HEK293 (cell line): Measurements from ENCODE around the gene MAN1C1.

Experiments used
- CTCF ChIA-PET: fragments of 350-600 bp; formaldehyde crosslinking; extraction: SDS; loops from one replicate; lab custom pipeline; 2021; ENCODE audit warnings: antibody characterized with exemption; lab: Yijun Ruan, JAX
- POLR2A ChIA-PET: fragments of 300-600 bp; formaldehyde crosslinking; extraction: SDS; loops from one replicate; lab custom pipeline; 2020; ENCODE audit warnings: antibody characterized with exemption, inconsistent platforms; lab: Yijun Ruan, JAX
- H3K27ac ChIP-seq: fragments of 200-500 bp; sonication (Bioruptor generic); 2 replicates; pipeline ENCODE4 v1.5.1; 2014; ENCODE audit warnings: low read depth, low read length, control low read depth, inconsistent platforms; ENCODE audit errors: extremely low read depth
- H3K36me3 ChIP-seq, 2 experiments: fragments of 200-500 bp in 1 of 2; sonication (Bioruptor generic) in 1 of 2; 1 replicate in 1 of 2; 2 replicates in 1 of 2; pipeline ENCODE4 v1.5.1; 2014 to 2017; ENCODE audit warnings: inconsistent platforms in 2 of 2, low read length in 2 of 2; ENCODE audit not compliant: control insufficient read depth in 2 of 2, insufficient read depth in 1 of 2
- H3K4me1 ChIP-seq: fragments of 200-500 bp; sonication (Bioruptor generic); 2 replicates; pipeline ENCODE4 v1.5.1; 2014; ENCODE audit warnings: mild to moderate bottlenecking, low read length, inconsistent platforms; ENCODE audit not compliant: control insufficient read depth, insufficient read depth
- H3K4me3 ChIP-seq: 2 replicates; pipeline ENCODE4 v1.5.1; 2011; ENCODE audit warnings: low read depth, mild to moderate bottlenecking, control low read depth, low read length, moderate library complexity
- H3K9me3 ChIP-seq: fragments of 200-500 bp; sonication (Bioruptor generic); 2 replicates; pipeline ENCODE4 v1.5.1; 2014; ENCODE audit warnings: low read depth, low read length, inconsistent platforms; ENCODE audit not compliant: control insufficient read depth, insufficient read depth
- SP3 ChIP-seq: fragments of 450-650 bp; formaldehyde crosslinking; IDR thresholded peaks from 2 replicates; pipeline ENCODE4 v1.5.1; 2016; ENCODE audit warnings: missing biosample characterization, missing genetic modification characterization
- SP7 ChIP-seq: fragments of 450-650 bp; formaldehyde crosslinking; IDR thresholded peaks from 2 replicates; pipeline ENCODE4 v1.5.1; 2016; ENCODE audit warnings: missing biosample characterization, missing genetic modification characterization
- ZBTB48 ChIP-seq: fragments of 450-650 bp; formaldehyde crosslinking; IDR thresholded peaks from 2 replicates; pipeline ENCODE4 v1.5.1; 2016; ENCODE audit warnings: missing biosample characterization, missing genetic modification characterization
- ZFP69B ChIP-seq: fragments of 450-650 bp; formaldehyde crosslinking; IDR thresholded peaks from 2 replicates; pipeline ENCODE4 v1.5.1; 2016; ENCODE audit warnings: missing biosample characterization, missing genetic modification characterization
- ZNF16 ChIP-seq: fragments of 450-650 bp; formaldehyde crosslinking; IDR thresholded peaks from 2 replicates; pipeline ENCODE4 v1.5.1; 2016; ENCODE audit warnings: low read depth, missing biosample characterization, missing genetic modification characterization
- ZNF391 ChIP-seq: fragments of 450-650 bp; formaldehyde crosslinking; IDR thresholded peaks from 2 replicates; pipeline ENCODE4 v1.5.1; 2016; ENCODE audit warnings: low read depth, missing biosample characterization, missing genetic modification characterization, borderline replicate concordance
- ZNF610 ChIP-seq: fragments of 450-650 bp; formaldehyde crosslinking; IDR thresholded peaks from 2 replicates; pipeline ENCODE4 v1.5.1; 2016; ENCODE audit warnings: missing biosample characterization, missing genetic modification characterization, borderline replicate concordance
- ZNF670 ChIP-seq: fragments of 450-650 bp; formaldehyde crosslinking; IDR thresholded peaks from 2 replicates; pipeline ENCODE4 v1.5.1; 2016; ENCODE audit warnings: missing biosample characterization, missing genetic modification characterization, low read depth
- TF ChIP-seq, protein P1 (sequence below): fragments of 450-650 bp; formaldehyde crosslinking; IDR thresholded peaks from 2 replicates; pipeline ENCODE4 v1.5.1; 2016; ENCODE audit warnings: missing biosample characterization, missing genetic modification characterization, borderline replicate concordance
- TF ChIP-seq, protein P2 (sequence below): fragments of 450-650 bp; formaldehyde crosslinking; IDR thresholded peaks from 2 replicates; pipeline ENCODE4 v1.5.1; 2016; ENCODE audit warnings: missing biosample characterization, missing genetic modification characterization
- TF ChIP-seq, protein P3 (sequence below): fragments of 450-650 bp; formaldehyde crosslinking; IDR thresholded peaks from 2 replicates; pipeline ENCODE4 v1.5.1; 2017; ENCODE audit warnings: missing biosample characterization, missing genetic modification characterization
- TF ChIP-seq, protein P4 (sequence below): IDR thresholded peaks from 2 replicates; pipeline ENCODE4 v1.6.1; 2011; ENCODE audit warnings: mild to moderate bottlenecking, low read depth, low read length, borderline replicate concordance
- TF ChIP-seq, protein P5 (sequence below): fragments of 450-650 bp; formaldehyde crosslinking; IDR thresholded peaks from 2 replicates; pipeline ENCODE4 v1.5.1; 2016; ENCODE audit warnings: missing biosample characterization, missing genetic modification characterization

Gene MAN1C1

DNA sequence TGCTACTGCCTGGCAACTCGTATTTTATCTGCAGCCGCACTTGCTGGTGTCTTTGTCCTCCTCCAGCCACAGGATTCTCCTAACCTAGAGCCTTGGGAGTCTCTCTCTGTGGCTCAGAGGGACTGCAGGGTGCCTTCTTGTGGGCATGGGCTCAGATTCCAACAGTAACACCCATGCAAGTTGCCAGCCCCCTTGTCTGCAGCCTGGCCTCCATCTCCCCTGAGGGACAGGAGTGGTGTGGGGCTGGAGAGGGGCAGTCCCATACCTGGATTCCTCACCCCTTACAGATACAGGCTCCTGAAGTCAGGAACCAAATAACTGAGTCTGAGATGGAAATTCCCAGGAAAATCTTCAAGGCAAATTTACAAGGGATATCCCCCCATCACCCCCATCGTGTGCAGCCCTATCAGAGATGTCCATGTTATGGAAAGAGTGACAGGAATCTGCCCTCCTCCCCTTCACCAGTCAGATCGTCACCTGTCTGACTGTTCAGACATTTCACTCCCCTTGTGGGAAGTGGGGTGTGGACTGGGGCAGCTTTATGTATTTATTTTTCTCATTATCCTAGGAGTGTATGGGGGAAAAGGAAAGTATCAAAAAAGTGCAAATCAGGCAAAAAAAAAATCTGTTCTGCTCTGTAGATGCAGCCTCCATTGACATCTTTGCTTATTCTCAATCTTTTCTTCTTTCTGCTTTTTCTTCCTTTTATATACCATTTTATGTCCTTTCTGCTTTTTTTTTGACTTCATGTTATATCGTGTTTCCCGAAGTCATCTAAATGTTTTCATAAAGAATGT is 70.8 kb downstream of the MAN1C1 start:
- Histone ChIP-seq H3K9me3 (no peaks in the 10 kb centered on the region), H3K36me3 (no peaks in the 10 kb centered on the region), H3K4me3 (no peak overlapping the region), H3K4me1 (no peaks in the 10 kb centered on the region), H3K27ac (no peak overlapping the region)
- POLR2A ChIA-PET = interaction anchor here (0.6 kb wide), 1 partner anchor 1279 kb away, joined by 3 read pairs; no protein-coding TSS in a partner anchor
- TF ChIP-seq ZNF610 (tag by site-specific recombination) (no peak), ZNF391 (tag by site-specific recombination) (no peak), ZNF670 (tag by site-specific recombination) (no peak), SP3 (tag by site-specific recombination) (no peak), ZNF16 (tag by site-specific recombination) (no peak)
- TF ChIP-seq, protein P1, sequence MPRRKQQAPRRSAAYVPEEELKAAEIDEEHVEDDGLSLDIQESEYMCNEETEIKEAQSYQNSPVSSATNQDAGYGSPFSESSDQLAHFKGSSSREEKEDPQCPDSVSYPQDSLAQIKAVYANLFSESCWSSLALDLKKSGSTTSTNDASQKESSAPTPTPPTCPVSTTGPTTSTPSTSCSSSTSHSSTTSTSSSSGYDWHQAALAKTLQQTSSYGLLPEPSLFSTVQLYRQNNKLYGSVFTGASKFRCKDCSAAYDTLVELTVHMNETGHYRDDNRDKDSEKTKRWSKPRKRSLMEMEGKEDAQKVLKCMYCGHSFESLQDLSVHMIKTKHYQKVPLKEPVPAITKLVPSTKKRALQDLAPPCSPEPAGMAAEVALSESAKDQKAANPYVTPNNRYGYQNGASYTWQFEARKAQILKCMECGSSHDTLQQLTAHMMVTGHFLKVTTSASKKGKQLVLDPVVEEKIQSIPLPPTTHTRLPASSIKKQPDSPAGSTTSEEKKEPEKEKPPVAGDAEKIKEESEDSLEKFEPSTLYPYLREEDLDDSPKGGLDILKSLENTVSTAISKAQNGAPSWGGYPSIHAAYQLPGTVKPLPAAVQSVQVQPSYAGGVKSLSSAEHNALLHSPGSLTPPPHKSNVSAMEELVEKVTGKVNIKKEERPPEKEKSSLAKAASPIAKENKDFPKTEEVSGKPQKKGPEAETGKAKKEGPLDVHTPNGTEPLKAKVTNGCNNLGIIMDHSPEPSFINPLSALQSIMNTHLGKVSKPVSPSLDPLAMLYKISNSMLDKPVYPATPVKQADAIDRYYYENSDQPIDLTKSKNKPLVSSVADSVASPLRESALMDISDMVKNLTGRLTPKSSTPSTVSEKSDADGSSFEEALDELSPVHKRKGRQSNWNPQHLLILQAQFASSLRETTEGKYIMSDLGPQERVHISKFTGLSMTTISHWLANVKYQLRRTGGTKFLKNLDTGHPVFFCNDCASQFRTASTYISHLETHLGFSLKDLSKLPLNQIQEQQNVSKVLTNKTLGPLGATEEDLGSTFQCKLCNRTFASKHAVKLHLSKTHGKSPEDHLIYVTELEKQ (tag by site-specific recombination) = no peak
- TF ChIP-seq, protein P2, sequence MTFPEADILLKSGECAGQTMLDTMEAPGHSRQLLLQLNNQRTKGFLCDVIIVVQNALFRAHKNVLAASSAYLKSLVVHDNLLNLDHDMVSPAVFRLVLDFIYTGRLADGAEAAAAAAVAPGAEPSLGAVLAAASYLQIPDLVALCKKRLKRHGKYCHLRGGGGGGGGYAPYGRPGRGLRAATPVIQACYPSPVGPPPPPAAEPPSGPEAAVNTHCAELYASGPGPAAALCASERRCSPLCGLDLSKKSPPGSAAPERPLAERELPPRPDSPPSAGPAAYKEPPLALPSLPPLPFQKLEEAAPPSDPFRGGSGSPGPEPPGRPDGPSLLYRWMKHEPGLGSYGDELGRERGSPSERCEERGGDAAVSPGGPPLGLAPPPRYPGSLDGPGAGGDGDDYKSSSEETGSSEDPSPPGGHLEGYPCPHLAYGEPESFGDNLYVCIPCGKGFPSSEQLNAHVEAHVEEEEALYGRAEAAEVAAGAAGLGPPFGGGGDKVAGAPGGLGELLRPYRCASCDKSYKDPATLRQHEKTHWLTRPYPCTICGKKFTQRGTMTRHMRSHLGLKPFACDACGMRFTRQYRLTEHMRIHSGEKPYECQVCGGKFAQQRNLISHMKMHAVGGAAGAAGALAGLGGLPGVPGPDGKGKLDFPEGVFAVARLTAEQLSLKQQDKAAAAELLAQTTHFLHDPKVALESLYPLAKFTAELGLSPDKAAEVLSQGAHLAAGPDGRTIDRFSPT (tag by site-specific recombination) = no peak
- TF ChIP-seq, protein P3, sequence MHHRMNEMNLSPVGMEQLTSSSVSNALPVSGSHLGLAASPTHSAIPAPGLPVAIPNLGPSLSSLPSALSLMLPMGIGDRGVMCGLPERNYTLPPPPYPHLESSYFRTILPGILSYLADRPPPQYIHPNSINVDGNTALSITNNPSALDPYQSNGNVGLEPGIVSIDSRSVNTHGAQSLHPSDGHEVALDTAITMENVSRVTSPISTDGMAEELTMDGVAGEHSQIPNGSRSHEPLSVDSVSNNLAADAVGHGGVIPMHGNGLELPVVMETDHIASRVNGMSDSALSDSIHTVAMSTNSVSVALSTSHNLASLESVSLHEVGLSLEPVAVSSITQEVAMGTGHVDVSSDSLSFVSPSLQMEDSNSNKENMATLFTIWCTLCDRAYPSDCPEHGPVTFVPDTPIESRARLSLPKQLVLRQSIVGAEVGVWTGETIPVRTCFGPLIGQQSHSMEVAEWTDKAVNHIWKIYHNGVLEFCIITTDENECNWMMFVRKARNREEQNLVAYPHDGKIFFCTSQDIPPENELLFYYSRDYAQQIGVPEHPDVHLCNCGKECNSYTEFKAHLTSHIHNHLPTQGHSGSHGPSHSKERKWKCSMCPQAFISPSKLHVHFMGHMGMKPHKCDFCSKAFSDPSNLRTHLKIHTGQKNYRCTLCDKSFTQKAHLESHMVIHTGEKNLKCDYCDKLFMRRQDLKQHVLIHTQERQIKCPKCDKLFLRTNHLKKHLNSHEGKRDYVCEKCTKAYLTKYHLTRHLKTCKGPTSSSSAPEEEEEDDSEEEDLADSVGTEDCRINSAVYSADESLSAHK = no peak
- TF ChIP-seq, protein P4, sequence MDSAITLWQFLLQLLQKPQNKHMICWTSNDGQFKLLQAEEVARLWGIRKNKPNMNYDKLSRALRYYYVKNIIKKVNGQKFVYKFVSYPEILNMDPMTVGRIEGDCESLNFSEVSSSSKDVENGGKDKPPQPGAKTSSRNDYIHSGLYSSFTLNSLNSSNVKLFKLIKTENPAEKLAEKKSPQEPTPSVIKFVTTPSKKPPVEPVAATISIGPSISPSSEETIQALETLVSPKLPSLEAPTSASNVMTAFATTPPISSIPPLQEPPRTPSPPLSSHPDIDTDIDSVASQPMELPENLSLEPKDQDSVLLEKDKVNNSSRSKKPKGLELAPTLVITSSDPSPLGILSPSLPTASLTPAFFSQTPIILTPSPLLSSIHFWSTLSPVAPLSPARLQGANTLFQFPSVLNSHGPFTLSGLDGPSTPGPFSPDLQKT = no peak
- CTCF ChIA-PET = no interaction called here

DNA sequence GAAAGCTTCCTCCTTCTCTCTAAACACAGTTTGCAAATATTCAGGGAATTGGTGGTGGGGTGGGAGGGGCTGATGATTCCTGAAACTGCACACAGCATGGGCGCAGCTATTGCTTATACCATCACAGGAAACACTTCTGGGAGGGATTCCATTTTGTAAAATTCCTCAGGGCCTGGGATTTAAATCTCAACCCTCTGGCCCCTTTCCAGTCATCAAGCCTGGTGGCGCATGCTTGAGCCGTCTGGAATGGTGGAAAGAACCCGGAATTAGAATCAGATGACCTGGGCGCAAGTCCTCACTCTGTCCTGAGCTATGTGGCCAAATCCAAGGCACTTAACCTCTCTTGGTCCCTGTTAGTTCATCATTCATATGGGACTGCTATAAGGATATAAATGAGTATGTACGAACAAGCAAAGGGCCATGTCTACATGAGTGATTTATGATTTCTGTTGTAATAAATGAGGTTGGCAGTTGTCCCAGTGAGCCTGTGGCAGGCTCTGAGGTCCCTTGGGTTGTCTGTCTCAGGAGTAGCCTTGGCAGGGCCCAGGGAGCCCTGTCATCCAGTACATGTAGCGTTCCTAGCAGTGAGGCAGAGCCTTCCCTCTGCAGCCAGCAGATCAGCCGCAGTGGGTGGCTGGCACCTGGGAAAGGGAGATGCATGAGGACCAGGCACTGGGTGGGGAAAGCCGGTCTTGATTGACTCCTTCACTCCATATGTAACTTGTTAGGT is 72.0 kb downstream of the MAN1C1 start:
- ChIA-PET CTCF (interaction anchor here (0.9 kb wide), 1 partner anchor 79 kb away, joined by 3 read pairs; no protein-coding TSS in a partner anchor), POLR2A (interaction anchor here (0.6 kb wide), 1 partner anchor 1278 kb away, joined by 3 read pairs; no protein-coding TSS in a partner anchor)
- Histone ChIP-seq H3K4me3 (no peak overlapping the region), H3K27ac (no peak overlapping the region), H3K36me3 (no peaks in the 10 kb centered on the region), H3K9me3 (no peaks in the 10 kb centered on the region), H3K4me1 (no peaks in the 10 kb centered on the region)
- TF ChIP-seq, protein P5, sequence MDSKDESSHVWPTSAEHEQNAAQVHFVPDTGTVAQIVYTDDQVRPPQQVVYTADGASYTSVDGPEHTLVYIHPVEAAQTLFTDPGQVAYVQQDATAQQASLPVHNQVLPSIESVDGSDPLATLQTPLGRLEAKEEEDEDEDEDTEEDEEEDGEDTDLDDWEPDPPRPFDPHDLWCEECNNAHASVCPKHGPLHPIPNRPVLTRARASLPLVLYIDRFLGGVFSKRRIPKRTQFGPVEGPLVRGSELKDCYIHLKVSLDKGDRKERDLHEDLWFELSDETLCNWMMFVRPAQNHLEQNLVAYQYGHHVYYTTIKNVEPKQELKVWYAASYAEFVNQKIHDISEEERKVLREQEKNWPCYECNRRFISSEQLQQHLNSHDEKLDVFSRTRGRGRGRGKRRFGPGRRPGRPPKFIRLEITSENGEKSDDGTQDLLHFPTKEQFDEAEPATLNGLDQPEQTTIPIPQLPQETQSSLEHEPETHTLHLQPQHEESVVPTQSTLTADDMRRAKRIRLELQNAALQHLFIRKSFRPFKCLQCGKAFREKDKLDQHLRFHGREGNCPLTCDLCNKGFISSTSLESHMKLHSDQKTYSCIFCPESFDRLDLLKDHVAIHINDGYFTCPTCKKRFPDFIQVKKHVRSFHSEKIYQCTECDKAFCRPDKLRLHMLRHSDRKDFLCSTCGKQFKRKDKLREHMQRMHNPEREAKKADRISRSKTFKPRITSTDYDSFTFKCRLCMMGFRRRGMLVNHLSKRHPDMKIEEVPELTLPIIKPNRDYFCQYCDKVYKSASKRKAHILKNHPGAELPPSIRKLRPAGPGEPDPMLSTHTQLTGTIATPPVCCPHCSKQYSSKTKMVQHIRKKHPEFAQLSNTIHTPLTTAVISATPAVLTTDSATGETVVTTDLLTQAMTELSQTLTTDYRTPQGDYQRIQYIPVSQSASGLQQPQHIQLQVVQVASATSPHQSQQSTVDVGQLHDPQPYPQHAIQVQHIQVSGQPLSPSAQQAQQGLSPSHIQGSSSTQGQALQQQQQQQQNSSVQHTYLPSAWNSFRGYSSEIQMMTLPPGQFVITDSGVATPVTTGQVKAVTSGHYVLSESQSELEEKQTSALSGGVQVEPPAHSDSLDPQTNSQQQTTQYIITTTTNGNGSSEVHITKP (tag by site-specific recombination) = 0 out of 2 replicates have a peak, but pooled peaks have one; percentile 16
- TF ChIP-seq ZFP69B (tag by site-specific recombination) = no peak
- peak; percentile 46; the same call in 1 of the 2 replicates for TF ChIP-seq SP7 (tag by site-specific recombination)
- TF ChIP-seq ZBTB48 (tag by site-specific recombination) = peak; percentile 45; the same call in 1 of the 2 replicates
- TF ChIP-seq, protein P1 (tag by site-specific recombination) = 0 out of 2 replicates have a peak, but pooled peaks have one; percentile 39
